HL-60 (cell line): Measurements from ENCODE around the gene PRSS48.

Source experiments
- GABPA ChIP-seq: IDR thresholded peaks from 2 replicates; pipeline ENCODE4 v1.6.1; 2012; ENCODE audit warnings: low read depth
- TF ChIP-seq, protein P1 (sequence below): IDR thresholded peaks from one replicate; pipeline ENCODE4 v1.5.1; 2011; ENCODE audit warnings: low read length, control low read depth, inconsistent platforms; ENCODE audit not compliant: insufficient read depth

GRCh38 chr4:151318307-151319006 lies 41.5 kb downstream of the PRSS48 start:
- TF ChIP-seq, protein P1, sequence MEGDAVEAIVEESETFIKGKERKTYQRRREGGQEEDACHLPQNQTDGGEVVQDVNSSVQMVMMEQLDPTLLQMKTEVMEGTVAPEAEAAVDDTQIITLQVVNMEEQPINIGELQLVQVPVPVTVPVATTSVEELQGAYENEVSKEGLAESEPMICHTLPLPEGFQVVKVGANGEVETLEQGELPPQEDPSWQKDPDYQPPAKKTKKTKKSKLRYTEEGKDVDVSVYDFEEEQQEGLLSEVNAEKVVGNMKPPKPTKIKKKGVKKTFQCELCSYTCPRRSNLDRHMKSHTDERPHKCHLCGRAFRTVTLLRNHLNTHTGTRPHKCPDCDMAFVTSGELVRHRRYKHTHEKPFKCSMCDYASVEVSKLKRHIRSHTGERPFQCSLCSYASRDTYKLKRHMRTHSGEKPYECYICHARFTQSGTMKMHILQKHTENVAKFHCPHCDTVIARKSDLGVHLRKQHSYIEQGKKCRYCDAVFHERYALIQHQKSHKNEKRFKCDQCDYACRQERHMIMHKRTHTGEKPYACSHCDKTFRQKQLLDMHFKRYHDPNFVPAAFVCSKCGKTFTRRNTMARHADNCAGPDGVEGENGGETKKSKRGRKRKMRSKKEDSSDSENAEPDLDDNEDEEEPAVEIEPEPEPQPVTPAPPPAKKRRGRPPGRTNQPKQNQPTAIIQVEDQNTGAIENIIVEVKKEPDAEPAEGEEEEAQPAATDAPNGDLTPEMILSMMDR = no peak
- TF ChIP-seq GABPA = no peak
